ENCODE measurements around the gene DCLK2.

DCLK2 gene

GRCh38 chr4:150070464-150071170 is 7.6 kb upstream of the DCLK2 start:
- DNase-seq: no peak

GRCh38 chr4:150072471-150072870 is 5.8 kb upstream of the DCLK2 start:
- no peak for DNase-seq

GRCh38 chr4:150072906-150073714 is 5.1 kb upstream of the DCLK2 start:
- no peak for DNase-seq

- DNase-seq: no peak
These were observed 4.2 kb upstream of the DCLK2 start for GRCh38 chr4:150074064-150074463.

- DNase-seq: peak; percentile 2
These were observed 385 bp downstream of the DCLK2 start for GRCh38 chr4:150078579-150079080.

GRCh38 chr4:150079081-150079581 is 886 bp downstream of the DCLK2 start:
- DNase-seq: peak; percentile 18

GRCh38 chr4:150080337-150080736 is 2.1 kb downstream of the DCLK2 start:
- DNase-seq: no peak

- no peak for DNase-seq
These were observed 2.6 kb downstream of the DCLK2 start for GRCh38 chr4:150080875-150081274.

- DNase-seq: no peak
These were observed 4.0 kb downstream of the DCLK2 start for GRCh38 chr4:150082241-150082640.

GRCh38 chr4:150087006-150087405 is 8.8 kb downstream of the DCLK2 start:
- DNase-seq: no peak

GRCh38 chr4:150089732-150090131 is 11.5 kb downstream of the DCLK2 start:
- no peak for DNase-seq

GRCh38 chr4:150090836-150091235 is 12.6 kb downstream of the DCLK2 start:
- DNase-seq: no peak

- no peak for DNase-seq
These were observed 16.4 kb downstream of the DCLK2 start for GRCh38 chr4:150094676-150095075.

GRCh38 chr4:150096625-150097024 is 18.4 kb downstream of the DCLK2 start:
- no peak for DNase-seq

GRCh38 chr4:150098214-150098613 is 20.0 kb downstream of the DCLK2 start:
- DNase-seq: no peak

GRCh38 chr4:150104404-150105027 is 26.3 kb downstream of the DCLK2 start:
- DNase-seq: no peak

- no peak for DNase-seq
These were observed 28.6 kb downstream of the DCLK2 start for GRCh38 chr4:150106886-150107285.

- DNase-seq: no peak
These were observed 30.4 kb downstream of the DCLK2 start for GRCh38 chr4:150108691-150109090.

GRCh38 chr4:150114641-150115040 is 36.4 kb downstream of the DCLK2 start:
- DNase-seq: no peak

GRCh38 chr4:150115851-150116250 is 37.6 kb downstream of the DCLK2 start:
- DNase-seq: no peak

- no peak for DNase-seq
These were observed 38.3 kb downstream of the DCLK2 start for GRCh38 chr4:150116506-150116905.

- DNase-seq: no peak
These were observed 38.8 kb downstream of the DCLK2 start for GRCh38 chr4:150117094-150117493.

GRCh38 chr4:150117629-150118028 is 39.4 kb downstream of the DCLK2 start:
- no peak for DNase-seq

- no peak for DNase-seq
These were observed 41.2 kb downstream of the DCLK2 start for GRCh38 chr4:150119492-150119891.

All from CD4-positive, alpha-beta T cell treated with Interferon gamma for 1 hour (primary cell).